GM19463 (cell line): Measurements from ENCODE around the gene ZNF69.
"Not testable (repeated sequence)": the region's sequence is repeated elsewhere in the genome, so short reads cannot be mapped to it uniquely, and the experiment has no call there.

Experiments used
- ATAC-seq: cut with Tn5 transposase; IDR thresholded peaks from one replicate; pipeline ENCODE4 v1.9.1; 2021; ENCODE audit warnings: mild to moderate bottlenecking, moderate library complexity; ENCODE audit not compliant: unreplicated experiment

The ZNF69 gene

DNA sequence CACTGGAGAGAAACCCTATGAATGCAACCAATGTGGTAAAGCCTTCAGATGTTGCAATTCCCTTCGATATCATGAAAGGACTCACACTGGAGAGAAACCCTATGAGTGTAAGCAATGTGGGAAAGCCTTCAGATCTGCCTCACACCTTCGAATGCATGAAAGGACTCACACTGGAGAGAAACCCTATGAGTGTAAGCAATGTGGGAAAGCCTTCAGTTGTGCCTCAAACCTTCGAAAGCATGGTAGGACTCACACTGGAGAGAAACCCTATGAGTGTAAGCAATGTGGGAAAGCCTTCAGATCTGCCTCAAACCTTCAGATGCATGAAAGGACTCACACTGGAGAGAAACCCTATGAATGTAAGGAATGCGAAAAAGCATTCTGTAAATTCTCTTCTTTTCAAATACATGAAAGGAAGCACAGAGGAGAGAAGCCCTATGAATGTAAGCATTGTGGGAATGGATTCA is 62.1 kb downstream of the ZNF69 start:
- not testable (repeated sequence) for ATAC-seq

DNA sequence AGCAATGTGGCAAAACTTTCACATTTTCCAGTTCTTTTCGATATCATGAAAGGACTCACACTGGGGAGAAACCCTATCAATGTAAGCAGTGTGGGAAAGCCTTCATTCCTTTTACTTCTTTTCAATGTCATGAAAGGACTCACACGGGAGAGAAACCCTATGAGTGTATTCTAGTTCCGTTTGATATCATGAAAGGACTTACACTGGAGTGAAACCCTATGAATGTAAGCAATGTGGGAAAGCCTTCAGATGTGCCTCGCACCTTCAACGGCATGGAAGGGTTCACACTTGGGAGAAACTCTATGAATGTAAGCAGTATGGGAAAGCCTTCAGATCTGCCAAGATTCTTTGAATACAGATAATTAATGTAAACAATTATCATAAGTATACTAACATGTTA is 62.7 kb downstream of the ZNF69 start:
- ATAC-seq = no peak
